H1 (cell line): Measurements from ENCODE around the gene NFIA. TPM values are rescaled to one million over a fixed set of nuclear protein-coding genes. Genes with fewer than 3 reads are reported as not detected.

Source experiments
- CTCF ChIA-PET: fragments of 300-600 bp; sonication (Branson Sonifier 250); formaldehyde crosslinking; loops from one replicate; lab custom pipeline; 2021; ENCODE audit not compliant: partially characterized antibody; lab: Charles Lee
- POLR2A ChIA-PET: fragments of 300-600 bp; sonication (Branson Sonifier 250); formaldehyde crosslinking; loops from one replicate; lab custom pipeline; 2021; ENCODE audit warnings: inconsistent platforms; ENCODE audit not compliant: partially characterized antibody; lab: Charles Lee
- DNase-seq, 2 experiments: peaks; one replicate each; pipeline versions ENCODE4 v3.0.0 to v3.0.0-alpha.2; 2010 to 2022; ENCODE audit warnings: low spot score in 2 of 2, low read depth in 1 of 2, mixed read lengths in 1 of 2
- FAIRE-seq: peaks from 2 replicates; lab custom pipeline; 2011; peaks lifted over from hg19 to GRCh38; lab: Jason Lieb, UNC
- H2AFZ ChIP-seq: 2 replicates; pipeline ENCODE4 v1.8.1; 2012; ENCODE audit warnings: low read length, inconsistent platforms
- H2AK5ac ChIP-seq: 2 replicates; pipeline ENCODE4 v1.6.1; 2013; ENCODE audit warnings: low read depth, low read length
- H2BK120ac ChIP-seq: replicated peaks from 2 replicates; pipeline ENCODE3; 2013; ENCODE audit warnings: low read depth, low read length, inconsistent platforms
- H2BK12ac ChIP-seq: 2 replicates; pipeline ENCODE4 v1.6.1; 2013; ENCODE audit warnings: low read depth, low read length
- H2BK15ac ChIP-seq: 2 replicates; pipeline ENCODE4 v1.6.1; 2013; ENCODE audit warnings: low read length
- H2BK20ac ChIP-seq: 2 replicates; pipeline ENCODE4 v1.6.1; 2013; ENCODE audit warnings: low read length
- H2BK5ac ChIP-seq: 2 replicates; pipeline ENCODE4 v1.6.1; 2013; ENCODE audit warnings: low read depth, low read length
- H3K14ac ChIP-seq: 2 replicates; pipeline ENCODE4 v1.6.1; 2013; ENCODE audit warnings: inconsistent platforms; ENCODE audit not compliant: insufficient read length
- H3K18ac ChIP-seq: 2 replicates; pipeline ENCODE4 v1.6.1; 2013; ENCODE audit warnings: low read length; ENCODE audit errors: extremely low read depth
- H3K23ac ChIP-seq: 2 replicates; pipeline ENCODE4 v1.6.1; 2013; ENCODE audit warnings: inconsistent platforms; ENCODE audit not compliant: insufficient read length
- H3K23me2 ChIP-seq: 2 replicates; pipeline ENCODE4 v1.6.1; 2013; ENCODE audit warnings: low read depth, low read length
- H3K27ac ChIP-seq: 2 replicates; pipeline ENCODE4 v1.6.1; 2011; ENCODE audit warnings: low read depth, low read length, inconsistent platforms
- H3K27me3 ChIP-seq, 4 experiments: replicated peaks in 1 of 4; 1 replicate in 1 of 4; 2 replicates in 3 of 4; pipeline versions ENCODE4 v1.6.1 to v1.8.1; 2011 to 2013; ENCODE audit warnings: low read length in 3 of 4, mild to moderate bottlenecking in 3 of 4, inconsistent platforms in 2 of 4, mixed read lengths in 2 of 4, moderate library complexity in 1 of 4; ENCODE audit not compliant: control insufficient read depth in 3 of 4, insufficient read depth in 3 of 4; ENCODE audit errors: extremely low read depth in 1 of 4
- H3K36me3 ChIP-seq, 4 experiments: 2 replicates each; pipeline versions ENCODE4 v1.6.1 to v1.8.1; 2011 to 2013; ENCODE audit warnings: mild to moderate bottlenecking in 4 of 4, low read length in 3 of 4, moderate library complexity in 2 of 4, control low read depth in 1 of 4, inconsistent platforms in 1 of 4; ENCODE audit not compliant: insufficient read depth in 4 of 4, control insufficient read depth in 2 of 4
- H3K4ac ChIP-seq: replicated peaks from 2 replicates; pipeline ENCODE3; 2013; ENCODE audit warnings: low read length, low read depth, mixed read lengths, inconsistent platforms; ENCODE audit not compliant: insufficient read length
- H3K4me1 ChIP-seq, 4 experiments: replicated peaks in 1 of 4; 1 replicate in 1 of 4; 2 replicates in 3 of 4; pipeline versions ENCODE4 v1.6.1 to v1.8.1; 2011 to 2013; ENCODE audit warnings: low read length in 3 of 4, inconsistent platforms in 2 of 4, mixed read lengths in 1 of 4; ENCODE audit not compliant: insufficient read depth in 4 of 4, control insufficient read depth in 3 of 4
- H3K4me2 ChIP-seq, 2 experiments: 2 replicates each; pipeline versions ENCODE4 v1.6.1 to v1.8.1; 2011 to 2013; ENCODE audit warnings: low read depth in 2 of 2, low read length in 2 of 2, control low read depth in 1 of 2, inconsistent platforms in 1 of 2, mild to moderate bottlenecking in 1 of 2; ENCODE audit not compliant: insufficient read depth in 1 of 2
- H3K4me3 ChIP-seq, 4 experiments: fragments of 200-600, 300-600 bp in 1 of 4; sonication (generic), shearing (Covaris generic), sonication (Bioruptor Twin) in 1 of 4; 2 replicates each; pipeline versions ENCODE4 v1.5.1 to v1.8.1; 2011 to 2016; ENCODE audit warnings: low read length in 4 of 4, low read depth in 3 of 4, control low read depth in 2 of 4, inconsistent platforms in 2 of 4, mild to moderate bottlenecking in 2 of 4, mixed read lengths in 1 of 4, moderate library complexity in 1 of 4; ENCODE audit not compliant: insufficient read depth in 2 of 4; ENCODE audit errors: extremely low read depth in 1 of 4
- H3K56ac ChIP-seq: replicated peaks from 2 replicates; pipeline ENCODE3; 2013; ENCODE audit warnings: low read depth, mild to moderate bottlenecking, mixed read lengths, low read length, inconsistent platforms; ENCODE audit not compliant: insufficient read length
- H3K79me1 ChIP-seq: 2 replicates; pipeline ENCODE4 v1.6.1; 2013; ENCODE audit warnings: low read depth, low read length, control low read depth
- H3K79me2 ChIP-seq, 2 experiments: 2 replicates each; pipeline versions ENCODE4 v1.6.1 to v1.8.1; 2012 to 2013; ENCODE audit warnings: low read length in 2 of 2, mild to moderate bottlenecking in 2 of 2, inconsistent platforms in 1 of 2; ENCODE audit not compliant: insufficient read depth in 2 of 2, control insufficient read depth in 1 of 2
- H3K9ac ChIP-seq, 4 experiments: replicated peaks in 1 of 4; 1 replicate in 1 of 4; 2 replicates in 3 of 4; pipeline versions ENCODE4 v1.6.1 to v1.8.1; 2011 to 2013; ENCODE audit warnings: low read depth in 3 of 4, low read length in 3 of 4, control low read depth in 2 of 4, mild to moderate bottlenecking in 2 of 4, moderate library complexity in 2 of 4, inconsistent platforms in 1 of 4; ENCODE audit errors: extremely low read depth in 1 of 4
- H3K9me3 ChIP-seq, 2 experiments: 2 replicates each; pipeline versions ENCODE4 v1.6.1 to v1.8.1; 2012 to 2013; ENCODE audit warnings: mild to moderate bottlenecking in 2 of 2, moderate library complexity in 2 of 2, control low read depth in 1 of 2, inconsistent platforms in 1 of 2, low read depth in 1 of 2, low read length in 1 of 2, mixed read lengths in 1 of 2; ENCODE audit not compliant: insufficient read depth in 2 of 2
- H4K20me1 ChIP-seq, 2 experiments: replicated peaks in 1 of 2; 2 replicates each; pipeline versions ENCODE3 to v1.8.1; 2011 to 2013; ENCODE audit warnings: inconsistent platforms in 2 of 2, low read length in 2 of 2, mild to moderate bottlenecking in 1 of 2; ENCODE audit not compliant: insufficient read depth in 2 of 2, control insufficient read depth in 1 of 2
- H4K5ac ChIP-seq: 2 replicates; pipeline ENCODE4 v1.6.1; 2013; ENCODE audit warnings: low read length, low read depth, mixed read lengths, inconsistent platforms; ENCODE audit not compliant: insufficient read length
- H4K8ac ChIP-seq: 2 replicates; pipeline ENCODE4 v1.8.0; 2013; ENCODE audit warnings: mild to moderate bottlenecking, moderate library complexity, low read length, inconsistent platforms; ENCODE audit not compliant: insufficient read depth; ENCODE audit errors: extremely low read depth
- H4K91ac ChIP-seq: replicated peaks from 2 replicates; pipeline ENCODE3; 2013; ENCODE audit warnings: low read length, mixed read lengths, inconsistent platforms; ENCODE audit not compliant: insufficient read length
- MAX ChIP-seq: IDR thresholded peaks from 2 replicates; pipeline ENCODE4 v1.6.1; 2012; ENCODE audit warnings: inconsistent platforms
- PHF8 ChIP-seq: fragments of 200-600 bp; sonication (generic); conservative IDR thresholded peaks from 2 replicates; pipeline ENCODE4 v1.7.1; 2012; ENCODE audit warnings: low read depth, mild to moderate bottlenecking, inconsistent platforms, low read length, moderate library complexity
- WGBS, 2 experiments: shearing (Covaris generic) in 1 of 2; methylation state at CpG; one replicate each; pipeline versions ENCODE4 v1.1.6 to v1.1.7; 2013 to 2015; ENCODE audit warnings: low lambda C conversion rate in 2 of 2, mixed read lengths in 2 of 2, inconsistent platforms in 1 of 2, low coverage in 1 of 2, missing lambda C conversion rate in 1 of 2; ENCODE audit not compliant: insufficient replicate concordance in 2 of 2, insufficient coverage in 1 of 2, insufficient read length in 1 of 2; ENCODE audit errors: extremely low coverage in 1 of 2, missing lambda C conversion rate in 1 of 2; 5-methylcytosine and 5-hydroxymethylcytosine counted together
- polyA plus RNA-seq, 7 experiments: library from polyadenylated mRNA; depleted of rRNA in 3 of 7; stranded (reverse) in 5 of 7; unstranded in 2 of 7; fragments of >200 nt in 5 of 7; fragments of 200-250 nt in 2 of 7; gene quantifications; 1 replicate in 5 of 7; 2 replicates in 1 of 7; 4 replicates in 1 of 7; pipeline versions ENCODE4 v1.2.1 to v1.2.3, GENCODE V29; 2011 to 2013; ENCODE audit warnings: missing spikeins in 2 of 7, mixed read lengths in 2 of 7
- total RNA-seq: library from RNA; stranded (reverse); fragmentation: NEBNext Ultra II Directional; extraction: Animal tissue kit (Norgen Biotek cat#: 25700); gene quantifications from 2 replicates; pipeline ENCODE4 v1.2.1, GENCODE V29; 2021

NFIA gene
- total and polyA plus RNA-seq, 2 of the 8 experiments (the other 6 are each of a cell fraction or from before 2014, with no cell fraction given): 1.8 to 2.3 TPM

- FAIRE-seq: no peak
- Histone ChIP-seq H3K79me2 (no peaks in the 10 kb centered on the region), H3K18ac (no peak overlapping the region), H3K23ac (no peak overlapping the region), H3K27ac (no peak overlapping the region), H3K4me3 (no peak overlapping the region), H3K27me3 (no peaks in the 10 kb centered on the region), H3K9ac (no peak overlapping the region), H2BK20ac (no peak overlapping the region)
- TF ChIP-seq PHF8 (no peak), MAX (no peak)
- TF ChIP-seq, all 59 proteins: peak for 0
- WGBS, 2 experiments: 88% methylated on average over 14 of the region's 14 CpGs; no CpG with 5 or more reads in 1 of the 2 experiments
- Histone ChIP-seq H3K79me1 (no peaks in the 10 kb centered on the region), H3K4me2 (no peak overlapping the region), H4K5ac (no peak overlapping the region), H3K23me2 (no peaks in the 10 kb centered on the region), H3K36me3 (no peaks in the 10 kb centered on the region), H2BK15ac (no peak overlapping the region), H4K91ac (no peak overlapping the region), H2AK5ac (no peak overlapping the region), H2BK120ac (no peak overlapping the region), H3K56ac (no peak overlapping the region), H2AFZ (no peak overlapping the region), H2BK12ac (0 out of 2 replicates have a peak overlapping the region, but pooled peaks have one; percentile 13), H3K9me3 (no peaks in the 10 kb centered on the region), H3K4me1 (peaks cover 0 to 2% (median 0%) of the 10 kb centered on the region in 4 experiments; a peak in 1 of 7 replicates), H3K14ac (no peak overlapping the region), H4K8ac (no peak overlapping the region), H3K4ac (no peak overlapping the region), H2BK5ac (no peak overlapping the region), H4K20me1 (no peaks in the 10 kb centered on the region)
- ChIA-PET POLR2A (no interaction called here), CTCF (interaction anchor here (0.7 to 1.1 kb wide), 2 partner anchors 11 to 1156 kb away, joined by 3 read pairs; no protein-coding TSS in a partner anchor)
- no peak for DNase-seq
These were observed 338.8 kb downstream of the NFIA start for GRCh38 chr1:61420909-61421835.
